NB4 (cell line): ENCODE measurements around the gene SELENOS.

Experiments
- MAX ChIP-seq: IDR thresholded peaks from 2 replicates; pipeline ENCODE4 v1.6.1; 2011; ENCODE audit warnings: low read depth, low read length
- POLR2A ChIP-seq: IDR thresholded peaks from 2 replicates; pipeline ENCODE4 v1.6.1; 2011; ENCODE audit warnings: mild to moderate bottlenecking; ENCODE audit not compliant: insufficient read length; ENCODE audit errors: extremely low read depth

- TF ChIP-seq MAX (no peak), POLR2A (no peak)
Measured at GRCh38 chr15:101277943-101278564, 769 bp upstream of the SELENOS start.
